SIG-M5 treated with dmso at 0.1 percent for 504 hours (cell line): ENCODE data around the gene CDCP2.
"Not testable (repeated sequence)": the region's sequence is repeated elsewhere in the genome, so short reads cannot be mapped to it uniquely, and the experiment has no call there.

ENCODE experiments used
- DNase-seq: peaks from one replicate; lab custom pipeline; 2025; ENCODE audit not compliant: unreplicated experiment; lab: John Stamatoyannopoulos, UW

CDCP2 gene

GRCh38 chr1:54117815-54118563 is 34.8 kb downstream of the CDCP2 start:
- DNase-seq, result no peak

- DNase-seq, result no peak
Observed at GRCh38 chr1:54115520-54115919, 37.3 kb downstream of the CDCP2 start.

- DNase-seq, result no peak
Observed at GRCh38 chr1:54114955-54115354, 37.8 kb downstream of the CDCP2 start.

- DNase-seq, result no peak
Observed at GRCh38 chr1:54114001-54114400, 38.8 kb downstream of the CDCP2 start.

- no peak for DNase-seq
Observed at GRCh38 chr1:54112705-54113368, 40.0 kb downstream of the CDCP2 start.

- DNase-seq, result no peak
Observed at GRCh38 chr1:54112027-54112426, 40.8 kb downstream of the CDCP2 start.

- no peak for DNase-seq
Observed at GRCh38 chr1:54111624-54112023, 41.2 kb downstream of the CDCP2 start.

- DNase-seq, result no peak
Observed at GRCh38 chr1:54110996-54111395, 41.8 kb downstream of the CDCP2 start.

GRCh38 chr1:54109129-54110090 is 43.4 kb downstream of the CDCP2 start:
- no peak for DNase-seq

- no peak for DNase-seq
Observed at GRCh38 chr1:54108156-54108555, 44.6 kb downstream of the CDCP2 start.

- no peak for DNase-seq
Observed at GRCh38 chr1:54107131-54107530, 45.7 kb downstream of the CDCP2 start.

- no peak for DNase-seq
Observed at GRCh38 chr1:54105736-54106269, 47.0 kb downstream of the CDCP2 start.

- DNase-seq, result no peak
Observed at GRCh38 chr1:54105080-54105479, 47.7 kb downstream of the CDCP2 start.

GRCh38 chr1:54104613-54105012 is 48.2 kb downstream of the CDCP2 start:
- not testable (repeated sequence) for DNase-seq

GRCh38 chr1:54103414-54103813 is 49.4 kb downstream of the CDCP2 start:
- DNase-seq, result no peak

- no peak for DNase-seq
Observed at GRCh38 chr1:54100500-54100899, 52.3 kb downstream of the CDCP2 start.

GRCh38 chr1:54099061-54099610 is 53.7 kb downstream of the CDCP2 start:
- DNase-seq, result no peak

- DNase-seq, result no peak
Observed at GRCh38 chr1:54096877-54097240, 55.9 kb downstream of the CDCP2 start.

- DNase-seq, result no peak
Observed at GRCh38 chr1:54096227-54096876, 56.4 kb downstream of the CDCP2 start.

- DNase-seq, result peak; percentile 13
Observed at GRCh38 chr1:54095546-54096226, 57.1 kb downstream of the CDCP2 start.
